ENCODE data around the gene FADS1.

The FADS1 gene

GRCh38 chr11:61851113-61851899, 34.5 kb upstream of the FADS1 start:
- Histone ChIP-seq H4K20me1 (ENCODE audit: insufficient read depth, low read length) (no peaks in the 10 kb centered on the region), H3K9ac (ENCODE audit: low read length) (no peak overlapping the region), H3K27me3 (ENCODE audit: insufficient read depth, low read length) (no peaks in the 10 kb centered on the region), H3F3A (ENCODE audit: insufficient read depth, low read length) (no peaks in the 10 kb centered on the region), H3K4me3 (ENCODE audit: low read depth, low read length, poor library complexity, severe bottlenecking) (no peak overlapping the region), H3K4me2 (ENCODE audit: low read length) (no peak overlapping the region), H3K27ac (ENCODE audit: low read depth, low read length, poor library complexity, severe bottlenecking) (no peak overlapping the region), H2AFZ (ENCODE audit: low read length) (no peak overlapping the region), H3K36me3 (ENCODE audit: insufficient read depth, low read length) (peaks cover 89% of the 10 kb centered on the region), H3K4me1 (ENCODE audit: insufficient read depth, low read length, severe bottlenecking) (no peaks in the 10 kb centered on the region), H3K9me2 (ENCODE audit: low read depth, low read length) (no peaks in the 10 kb centered on the region), H3K79me2 (ENCODE audit: insufficient read depth, low read length) (no peaks in the 10 kb centered on the region), H3K9me3 (ENCODE audit: low read length) (no peaks in the 10 kb centered on the region)
- TF ChIP-seq EZH2 (IDR thresholded peaks at IDR 0.05; ENCODE audit: borderline replicate concordance, low read length) (no peak), CTCF (IDR thresholded peaks at IDR 0.05; ENCODE audit: low read length) (no peak)

- Histone ChIP-seq H3K9ac (ENCODE audit: low read length) (no peak overlapping the region), H3K4me3 (ENCODE audit: low read depth, low read length, poor library complexity, severe bottlenecking) (no peak overlapping the region), H3K27ac (ENCODE audit: low read depth, low read length, poor library complexity, severe bottlenecking) (no peak overlapping the region), H4K20me1 (ENCODE audit: insufficient read depth, low read length) (no peaks in the 10 kb centered on the region), H3F3A (ENCODE audit: insufficient read depth, low read length) (no peaks in the 10 kb centered on the region), H3K4me1 (ENCODE audit: insufficient read depth, low read length, severe bottlenecking) (no peaks in the 10 kb centered on the region), H2AFZ (ENCODE audit: low read length) (no peak overlapping the region), H3K79me2 (ENCODE audit: insufficient read depth, low read length) (no peaks in the 10 kb centered on the region), H3K4me2 (ENCODE audit: low read length) (no peak overlapping the region), H3K36me3 (ENCODE audit: insufficient read depth, low read length) (peaks cover 88% of the 10 kb centered on the region), H3K27me3 (ENCODE audit: insufficient read depth, low read length) (no peaks in the 10 kb centered on the region), H3K9me2 (ENCODE audit: low read depth, low read length) (no peaks in the 10 kb centered on the region), H3K9me3 (ENCODE audit: low read length) (no peaks in the 10 kb centered on the region)
- TF ChIP-seq EZH2 (IDR thresholded peaks at IDR 0.05; ENCODE audit: borderline replicate concordance, low read length) (no peak), CTCF (IDR thresholded peaks at IDR 0.05; ENCODE audit: low read length) (no peak)
Measured at GRCh38 chr11:61850687-61851086, 33.9 kb upstream of the FADS1 start.

GRCh38 chr11:61848631-61849030, 31.8 kb upstream of the FADS1 start:
- no peak overlapping the region for H3K4me3 ChIP-seq (ENCODE audit: low read depth, low read length, poor library complexity, severe bottlenecking)
- H3K27me3 ChIP-seq (ENCODE audit: insufficient read depth, low read length), result no peaks in the 10 kb centered on the region
- TF ChIP-seq CTCF (IDR thresholded peaks at IDR 0.05; ENCODE audit: low read length) (no peak), EZH2 (IDR thresholded peaks at IDR 0.05; ENCODE audit: borderline replicate concordance, low read length) (no peak)
- no peaks in the 10 kb centered on the region for H4K20me1 ChIP-seq (ENCODE audit: insufficient read depth, low read length)
- H3K9ac ChIP-seq (ENCODE audit: low read length), result no peak overlapping the region
- no peak overlapping the region for H3K4me2 ChIP-seq (ENCODE audit: low read length)
- H3K79me2 ChIP-seq (ENCODE audit: insufficient read depth, low read length), result no peaks in the 10 kb centered on the region
- no peak overlapping the region for H2AFZ ChIP-seq (ENCODE audit: low read length)
- no peak overlapping the region for H3K27ac ChIP-seq (ENCODE audit: low read depth, low read length, poor library complexity, severe bottlenecking)
- H3K9me2 ChIP-seq (ENCODE audit: low read depth, low read length), result no peaks in the 10 kb centered on the region
- no peaks in the 10 kb centered on the region for H3F3A ChIP-seq (ENCODE audit: insufficient read depth, low read length)
- H3K9me3 ChIP-seq (ENCODE audit: low read length), result no peaks in the 10 kb centered on the region
- H3K4me1 ChIP-seq (ENCODE audit: insufficient read depth, low read length, severe bottlenecking), result no peaks in the 10 kb centered on the region
- H3K36me3 ChIP-seq (ENCODE audit: insufficient read depth, low read length), result peaks cover 74% of the 10 kb centered on the region
